GF-D8 (cell line): ENCODE measurements around the gene PYGM.
"Not testable (repeated sequence)": the region's sequence is repeated elsewhere in the genome, so short reads cannot be mapped to it uniquely, and the experiment has no call there.

Experiments
- DNase-seq: peaks from one replicate; lab custom pipeline; 2025; lab: John Stamatoyannopoulos, UW

PYGM gene

DNA sequence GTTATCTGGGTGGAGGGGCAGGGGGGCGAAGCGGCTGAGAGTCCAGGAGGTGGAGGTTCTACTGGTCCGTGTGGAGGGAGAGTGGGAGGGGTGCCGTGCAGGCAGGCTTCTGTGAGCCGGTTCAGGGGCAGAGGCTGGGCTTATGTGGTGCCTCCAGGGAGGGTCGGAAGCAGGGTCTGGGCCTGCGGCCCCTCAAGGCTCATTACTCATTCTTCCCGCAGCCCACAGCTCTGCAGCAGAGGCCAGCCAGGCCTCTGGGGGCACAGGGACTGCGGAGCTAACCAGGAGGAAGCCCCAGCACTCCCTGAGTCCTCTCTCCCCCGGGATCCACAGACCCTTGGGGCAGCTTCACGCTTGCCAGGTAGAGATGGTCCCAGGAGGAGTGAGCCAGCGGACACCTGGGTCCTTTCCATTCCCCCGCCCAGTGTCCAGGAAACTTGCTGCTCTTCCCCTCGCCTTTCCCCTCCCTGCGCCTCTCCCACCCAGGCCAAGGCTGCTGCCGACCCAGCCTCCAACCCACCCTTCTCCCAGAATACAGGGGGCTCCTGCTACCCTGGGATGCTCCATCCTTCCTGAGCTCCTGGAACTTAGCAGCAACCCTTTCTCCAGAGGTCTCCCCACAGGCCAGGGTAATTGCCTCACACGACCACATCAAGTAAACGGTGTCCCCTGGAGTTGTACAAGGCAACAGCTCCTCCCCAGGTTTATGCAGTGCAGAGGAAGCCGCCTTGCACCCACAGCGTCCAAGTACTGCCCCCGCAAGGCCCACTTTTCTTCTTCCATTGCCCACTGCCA, 43.1 kb downstream of the PYGM start:
- DNase-seq = no peak

- DNase-seq = no peak
Measured at GRCh38 chr11:64715756-64716472, 43.9 kb downstream of the PYGM start.

- no peak for DNase-seq
Measured at GRCh38 chr11:64715110-64715509, 44.7 kb downstream of the PYGM start.

GRCh38 chr11:64714666-64715065, 45.1 kb downstream of the PYGM start:
- no peak for DNase-seq

DNA sequence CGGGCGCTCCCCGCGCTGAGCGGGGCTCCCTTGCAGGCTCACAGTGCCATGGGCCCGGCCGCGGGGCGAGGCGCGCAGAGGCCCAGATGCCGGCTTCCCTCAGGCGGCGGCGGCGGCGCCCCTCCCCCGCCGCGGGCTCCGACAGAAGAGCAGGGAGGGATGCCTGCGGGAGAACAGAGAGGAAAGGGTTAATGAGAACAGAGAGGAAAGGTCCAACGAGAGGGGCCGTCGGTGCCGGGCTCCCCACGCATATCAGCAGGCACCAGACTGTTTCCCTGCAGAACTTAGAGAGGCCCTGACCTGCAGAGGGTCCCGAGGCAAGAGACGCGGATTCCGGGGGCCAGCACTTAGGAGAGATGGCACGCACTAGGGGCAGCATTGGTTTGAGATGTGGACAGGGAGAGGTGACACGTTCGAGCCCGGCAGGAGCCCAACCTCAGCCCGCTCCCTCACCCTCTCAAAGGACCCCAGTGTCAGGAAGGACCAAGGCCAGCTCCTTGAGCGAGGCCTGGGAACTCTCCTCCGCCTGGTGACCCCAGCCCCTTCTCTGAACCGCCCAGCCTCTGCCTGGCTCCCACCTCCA, 45.9 kb downstream of the PYGM start:
- DNase-seq = no peak

GRCh38 chr11:64713016-64713707, 46.6 kb downstream of the PYGM start:
- DNase-seq = no peak

DNA sequence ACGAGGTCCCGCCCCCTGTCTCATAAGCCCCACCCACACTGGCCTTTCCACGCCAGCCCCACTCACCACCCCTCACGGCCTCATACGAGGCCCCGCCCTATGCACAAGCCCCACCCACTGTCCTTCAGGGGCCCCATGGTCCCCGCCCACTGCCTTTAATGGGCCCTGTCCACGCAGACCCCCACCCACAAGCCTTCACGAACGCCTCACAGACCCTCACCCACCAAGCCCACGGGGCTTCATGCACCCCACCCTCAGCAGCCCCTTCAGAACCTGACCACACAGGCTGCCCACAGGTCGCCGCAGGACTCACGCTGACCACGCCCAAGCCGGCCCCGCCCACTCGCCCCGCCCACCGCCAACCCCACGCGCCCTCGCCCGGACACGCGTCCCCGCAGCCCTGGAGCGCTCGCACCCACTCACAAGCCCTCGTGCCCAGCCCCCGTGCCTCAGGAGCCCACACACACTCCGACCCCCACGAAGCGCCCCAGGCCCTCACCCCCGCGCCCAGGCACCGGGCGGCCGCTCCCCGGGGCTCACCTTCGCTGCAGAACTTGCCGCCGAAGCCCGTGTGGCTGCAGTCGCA, 47.3 kb downstream of the PYGM start:
- DNase-seq = no peak

DNA sequence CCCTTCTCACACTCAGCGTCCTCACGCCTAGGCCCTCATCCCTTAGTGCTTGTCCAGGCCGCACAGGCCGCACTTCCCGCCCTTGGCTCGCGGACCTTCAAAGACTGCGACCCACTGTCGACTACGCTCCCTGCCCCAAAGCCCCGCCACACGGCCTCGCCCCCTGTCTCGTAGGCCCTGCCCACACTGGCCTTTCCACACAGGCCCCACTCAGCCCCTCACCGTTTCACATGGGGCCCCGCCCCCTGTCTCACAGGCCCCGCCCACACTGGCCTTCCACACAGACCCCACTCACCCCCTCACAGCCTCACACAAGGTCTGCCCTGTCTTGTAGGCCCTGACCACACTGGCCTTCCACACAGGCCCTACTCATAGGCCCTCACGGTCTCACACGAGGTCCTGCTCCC, 47.8 kb downstream of the PYGM start:
- no peak for DNase-seq

DNA sequence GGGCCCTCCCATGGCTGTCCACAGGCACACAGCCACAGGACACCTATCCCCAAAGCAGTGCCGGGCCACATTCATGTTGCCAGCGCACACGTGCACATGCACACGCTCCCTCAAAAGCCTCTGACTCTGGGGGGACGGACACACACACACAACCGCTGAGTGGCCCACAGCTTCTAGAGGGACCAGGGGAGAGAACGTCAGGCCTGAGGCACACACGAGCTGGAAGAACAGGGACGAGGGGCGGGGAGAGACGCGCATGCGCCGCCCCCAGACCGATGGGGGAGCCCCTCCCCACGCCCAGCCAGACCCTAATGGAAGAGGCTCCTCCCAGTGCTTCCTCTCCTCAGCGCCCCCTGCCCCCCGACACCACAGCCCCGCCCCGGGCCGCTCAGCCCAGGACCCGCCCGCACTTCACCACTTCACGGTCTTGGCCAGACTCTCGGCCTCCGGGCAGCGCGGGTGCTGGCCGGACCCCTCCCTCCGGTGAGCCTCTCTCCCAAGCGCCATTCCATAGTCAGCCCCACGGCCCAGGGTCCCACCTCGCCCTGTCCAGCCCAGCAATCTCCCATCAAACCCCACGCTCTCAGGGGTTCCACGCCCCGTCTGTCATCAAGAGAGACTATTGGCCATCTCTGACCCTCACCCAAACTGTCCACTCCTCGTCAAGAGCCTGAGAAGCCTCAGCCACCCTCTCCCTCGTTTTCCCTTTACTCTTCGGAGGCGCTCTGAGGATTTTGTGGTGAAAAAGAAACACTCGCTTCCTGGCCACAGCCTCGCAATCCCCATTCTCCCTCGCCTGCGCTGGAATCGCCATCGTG, 48.4 kb downstream of the PYGM start:
- no peak for DNase-seq

GRCh38 chr11:64710418-64711137, 49.2 kb downstream of the PYGM start:
- DNase-seq = no peak

DNA sequence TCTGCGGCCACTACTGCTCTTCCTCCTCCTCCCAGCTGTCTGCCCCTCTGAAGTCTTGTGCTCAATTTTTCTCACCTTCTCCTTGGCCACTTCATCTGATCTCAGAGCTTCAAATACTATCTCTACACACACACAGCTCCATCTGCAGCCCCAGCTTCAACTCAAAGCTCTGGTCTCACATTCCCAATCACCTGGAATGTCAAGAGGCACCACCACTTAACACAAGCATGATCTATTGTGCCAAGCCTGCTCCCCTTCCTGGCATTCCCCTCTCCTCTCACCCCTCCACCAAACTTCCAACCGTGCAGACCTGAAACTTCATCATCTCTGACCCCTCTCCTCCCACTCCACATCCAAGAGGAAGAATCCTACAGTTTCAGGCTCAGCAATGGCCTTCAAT, 54.3 kb downstream of the PYGM start:
- no peak for DNase-seq

DNA sequence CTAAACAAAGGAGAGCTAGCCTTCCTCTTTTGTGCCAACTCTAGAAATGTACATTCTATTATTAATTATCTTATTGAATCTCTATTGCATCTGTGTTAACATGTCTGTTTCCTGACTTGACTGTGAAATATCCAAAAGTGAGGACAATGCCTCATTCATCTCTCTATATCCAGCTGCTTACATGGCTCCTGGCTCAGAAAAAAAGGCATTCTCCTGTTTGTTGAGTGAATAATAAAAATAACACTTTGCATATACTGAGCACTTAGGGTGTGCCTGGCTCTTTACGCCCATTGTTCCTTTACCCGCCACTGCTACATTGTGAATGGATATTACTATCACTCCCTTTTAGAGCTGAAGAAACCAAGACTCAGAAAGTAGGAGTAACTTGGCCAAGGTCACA, 56.7 kb downstream of the PYGM start:
- no peak for DNase-seq

DNA sequence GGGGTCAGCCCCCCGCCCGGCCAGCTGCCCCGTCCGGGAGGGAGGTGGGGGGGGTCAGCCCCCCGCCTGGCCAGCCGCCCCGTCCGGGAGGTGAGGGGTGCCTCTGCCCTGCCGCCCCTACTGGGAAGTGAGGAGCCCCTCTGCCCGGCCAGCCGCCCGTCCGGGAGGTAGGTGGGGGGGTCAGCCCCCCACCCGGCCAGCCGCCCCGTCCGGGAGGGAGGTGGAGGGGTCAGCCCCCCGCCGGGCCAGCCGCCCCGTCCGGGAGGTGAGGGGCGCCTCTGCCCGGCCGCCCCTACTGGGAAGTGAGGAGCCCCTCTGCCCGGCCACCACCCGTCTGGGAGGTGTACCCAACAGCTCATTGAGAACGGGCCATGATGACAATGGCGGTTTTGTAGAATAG, 57.8 kb downstream of the PYGM start:
- DNase-seq = not testable (repeated sequence)

GRCh38 chr11:64698427-64698826, 61.3 kb downstream of the PYGM start:
- DNase-seq = no peak

DNA sequence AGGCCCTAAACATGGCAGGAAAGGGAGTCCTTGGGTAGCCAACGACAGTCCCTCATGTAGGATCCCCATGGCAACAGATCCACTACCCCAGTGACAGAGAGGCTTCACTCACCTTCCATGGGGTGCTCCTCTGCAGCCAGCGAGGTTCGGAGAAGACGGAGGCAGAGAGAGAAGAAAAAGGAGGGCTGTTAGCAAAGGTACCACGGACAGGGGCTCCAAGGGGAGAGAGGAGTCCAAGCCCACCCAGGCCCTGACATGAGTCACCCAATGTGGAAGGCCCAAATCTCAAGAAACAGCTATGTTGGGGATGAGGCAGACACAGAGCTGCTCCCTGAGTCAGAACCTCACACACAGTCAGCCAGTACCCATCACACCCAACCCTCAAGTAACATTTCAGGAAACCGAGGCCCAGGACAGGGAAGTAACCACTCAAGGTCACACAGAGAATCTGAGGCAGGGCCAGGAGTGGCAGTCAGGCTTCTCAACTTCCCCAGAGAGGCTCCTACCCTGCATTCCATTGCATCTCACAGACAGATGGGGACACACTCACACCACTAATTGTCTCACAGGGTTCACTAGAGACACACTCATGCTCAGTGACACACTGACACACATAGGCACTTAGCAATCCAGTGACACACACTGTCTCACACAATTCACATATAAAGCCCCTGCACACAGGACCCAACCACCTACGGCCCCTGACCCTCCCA, 62.0 kb downstream of the PYGM start:
- DNase-seq = no peak
